Activated CD8-positive, alpha-beta memory T cell treated with anti-CD3 and anti-CD28 coated beads, Interleukin-2, amount 50 U/mL, for 4 hours (primary cell): ENCODE data around the gene NKAIN2.

ENCODE experiments used
- DNase-seq: peaks from one replicate; pipeline ENCODE4 v3.0.0-alpha.2; 2020

NKAIN2 gene

DNA sequence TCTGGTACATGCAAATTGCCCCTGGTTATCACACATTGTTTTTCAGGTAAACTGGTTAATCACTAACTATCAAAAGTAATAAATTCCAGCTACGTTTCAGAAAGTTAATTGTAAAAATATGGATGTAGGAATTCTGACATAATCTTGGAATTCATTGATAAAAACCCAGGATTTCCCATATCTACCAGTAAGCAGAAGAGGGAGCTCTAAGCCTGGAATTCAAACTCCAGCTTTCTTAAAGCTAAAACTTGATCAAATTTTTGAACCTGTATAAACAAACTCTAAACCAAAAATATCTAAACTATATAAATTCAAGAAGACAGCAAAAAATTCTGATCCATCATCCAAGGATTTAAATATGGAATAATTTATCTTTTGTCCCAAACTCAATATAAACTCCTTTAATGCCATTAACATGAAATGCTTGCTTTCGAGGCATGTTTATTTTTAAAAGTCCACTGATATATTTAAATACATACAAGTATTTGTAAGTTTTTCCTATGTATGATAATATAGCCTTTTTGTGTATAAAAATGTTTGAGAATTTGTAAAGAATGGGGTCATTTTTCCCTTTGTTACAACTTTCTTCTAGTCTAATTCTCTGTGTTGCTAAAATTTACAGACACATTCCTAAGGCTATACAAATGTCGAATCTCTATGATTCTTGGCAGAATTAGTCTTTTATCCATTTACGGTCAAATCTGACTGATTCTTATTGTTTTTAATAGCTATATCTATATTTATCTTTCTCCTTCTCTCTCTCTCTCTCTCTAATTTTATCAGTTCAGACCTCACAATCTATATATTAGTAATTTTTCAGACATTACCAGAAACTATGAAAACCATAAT is 1067.2 kb downstream of the NKAIN2 start:
- no peak for DNase-seq

DNA sequence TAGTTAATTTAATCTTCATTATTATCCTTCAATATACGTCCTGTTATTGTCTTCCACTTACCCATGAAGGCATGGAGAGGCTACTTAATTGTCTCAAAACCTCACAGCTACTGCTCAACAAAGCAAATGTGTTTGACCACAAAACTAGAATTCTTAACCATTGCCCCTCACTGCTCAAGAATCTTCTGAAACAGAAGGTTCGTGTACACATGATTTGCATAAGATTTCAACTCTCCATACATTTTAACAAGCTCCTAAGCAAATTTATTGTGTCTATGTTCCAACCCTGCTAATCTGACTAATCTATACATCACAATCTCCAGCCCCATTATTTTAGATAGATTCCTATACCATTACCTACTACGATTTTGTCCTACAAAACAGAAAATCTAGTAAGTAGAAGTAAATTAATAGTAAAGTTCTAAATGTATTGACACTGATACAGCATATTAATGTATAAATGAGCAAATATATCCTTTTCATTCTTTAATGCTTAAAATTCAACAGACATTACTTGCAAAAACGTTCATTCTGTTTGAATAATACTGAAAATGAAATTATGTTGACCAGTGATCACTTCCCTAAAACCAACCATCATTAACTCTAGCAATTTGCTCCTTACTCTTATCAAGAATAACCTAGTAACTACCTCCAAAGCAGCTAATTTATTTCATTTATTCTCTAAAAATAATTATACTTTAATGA is 1068.8 kb downstream of the NKAIN2 start:
- no peak for DNase-seq

- DNase-seq: no peak
Observed at GRCh38 chr6:124873066-124873410, 1069.4 kb downstream of the NKAIN2 start.
